ENCODE measurements around the gene CAPN2.

CAPN2 gene

DNA sequence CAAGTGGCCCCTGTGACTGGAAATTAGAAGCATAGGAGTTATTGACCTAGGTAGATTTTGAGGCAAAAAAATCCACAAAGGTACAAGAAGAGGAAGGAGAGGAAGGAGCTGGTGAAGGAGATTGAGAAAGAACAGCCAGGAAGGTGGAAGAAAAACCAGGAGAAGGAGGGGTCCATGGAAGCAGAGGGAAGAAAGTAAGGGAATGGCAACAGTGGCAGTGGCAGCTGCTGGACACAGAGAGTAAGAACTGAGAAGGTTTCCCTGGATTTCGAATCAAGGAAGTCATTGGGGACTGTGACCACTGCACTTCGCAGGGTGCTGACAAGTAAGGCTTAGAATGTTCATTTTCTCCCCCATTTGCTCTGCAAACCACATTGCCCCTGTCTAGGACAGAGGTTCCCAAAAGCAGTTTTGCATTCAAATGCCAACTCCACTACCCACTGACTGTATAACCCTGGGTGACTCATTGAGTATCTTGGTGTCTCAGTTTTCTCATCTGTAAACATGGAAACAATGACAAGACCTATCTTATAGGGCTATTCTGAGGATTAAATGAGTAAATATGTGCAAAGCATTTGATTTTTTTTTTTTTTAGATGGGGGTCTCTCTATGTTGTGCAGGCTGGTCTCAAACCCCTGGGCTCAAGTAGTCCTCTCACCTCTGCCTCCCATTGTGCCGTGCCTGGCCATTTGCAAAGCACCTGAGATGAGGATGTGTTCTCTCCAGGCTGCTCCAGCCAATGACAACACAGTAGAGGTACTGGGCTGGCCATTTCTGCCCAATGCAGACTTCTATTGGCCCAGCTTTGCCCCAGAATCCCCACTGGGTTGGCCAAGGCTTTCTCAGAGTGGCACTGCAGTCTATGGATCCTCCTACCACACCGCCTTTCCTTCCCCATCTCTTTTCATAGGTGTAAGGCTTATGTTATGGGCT is 9.3 kb upstream of the CAPN2 start:
- DNase-seq (ENCODE audit: low read depth in 2 of 2): no peak

- DNase-seq (ENCODE audit: low read depth in 2 of 2): no peak
Measured at GRCh38 chr1:223703668-223704013, 8.7 kb upstream of the CAPN2 start.

DNA sequence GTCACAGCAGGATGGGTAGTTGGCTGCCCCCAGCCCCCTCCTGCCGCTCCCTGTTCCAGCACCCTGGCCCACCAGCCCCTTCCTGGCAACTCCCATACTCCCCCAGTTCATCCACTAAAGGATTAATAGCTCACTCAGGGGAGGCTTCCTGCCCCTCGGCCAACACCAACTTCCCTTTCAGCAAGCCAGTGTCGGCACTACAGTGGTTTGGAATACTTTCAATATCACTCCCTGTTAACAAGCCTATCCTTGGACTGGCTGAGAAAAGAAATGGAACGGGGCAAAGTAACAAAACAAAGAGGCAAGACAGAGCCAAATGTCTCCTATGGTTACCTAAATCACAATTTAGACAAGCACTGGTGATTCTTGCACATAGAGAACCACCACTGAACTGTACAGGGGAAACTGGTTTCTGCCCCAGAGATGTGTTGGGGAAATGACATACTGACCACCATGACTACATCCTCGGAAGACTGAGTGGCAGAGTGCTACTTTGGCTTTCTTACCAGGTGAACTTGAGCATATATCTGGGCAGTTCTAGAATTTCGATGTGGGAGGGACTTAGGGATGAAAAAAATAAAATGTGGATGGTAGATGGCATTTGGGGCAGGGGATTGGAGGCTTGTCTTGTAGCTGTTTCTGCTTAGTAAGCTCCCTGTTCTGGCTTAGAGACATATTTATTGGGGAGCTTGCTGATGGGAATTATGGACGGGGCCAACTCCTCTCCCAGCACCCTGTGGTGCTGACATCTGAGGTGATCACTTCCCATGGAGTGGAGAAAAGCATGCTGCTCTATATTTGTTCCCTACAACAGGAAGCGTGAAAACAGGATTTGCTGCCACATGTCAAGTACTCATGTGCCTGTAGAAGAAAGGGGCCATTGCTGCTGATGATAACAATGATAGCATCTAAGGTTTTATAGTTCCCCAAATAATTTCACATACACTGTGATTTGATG is 7.1 kb upstream of the CAPN2 start:
- no peak for DNase-seq (ENCODE audit: low read depth in 2 of 2)

GRCh38 chr1:223706077-223706973 is 6.0 kb upstream of the CAPN2 start:
- no peak for DNase-seq (ENCODE audit: low read depth in 2 of 2)

DNA sequence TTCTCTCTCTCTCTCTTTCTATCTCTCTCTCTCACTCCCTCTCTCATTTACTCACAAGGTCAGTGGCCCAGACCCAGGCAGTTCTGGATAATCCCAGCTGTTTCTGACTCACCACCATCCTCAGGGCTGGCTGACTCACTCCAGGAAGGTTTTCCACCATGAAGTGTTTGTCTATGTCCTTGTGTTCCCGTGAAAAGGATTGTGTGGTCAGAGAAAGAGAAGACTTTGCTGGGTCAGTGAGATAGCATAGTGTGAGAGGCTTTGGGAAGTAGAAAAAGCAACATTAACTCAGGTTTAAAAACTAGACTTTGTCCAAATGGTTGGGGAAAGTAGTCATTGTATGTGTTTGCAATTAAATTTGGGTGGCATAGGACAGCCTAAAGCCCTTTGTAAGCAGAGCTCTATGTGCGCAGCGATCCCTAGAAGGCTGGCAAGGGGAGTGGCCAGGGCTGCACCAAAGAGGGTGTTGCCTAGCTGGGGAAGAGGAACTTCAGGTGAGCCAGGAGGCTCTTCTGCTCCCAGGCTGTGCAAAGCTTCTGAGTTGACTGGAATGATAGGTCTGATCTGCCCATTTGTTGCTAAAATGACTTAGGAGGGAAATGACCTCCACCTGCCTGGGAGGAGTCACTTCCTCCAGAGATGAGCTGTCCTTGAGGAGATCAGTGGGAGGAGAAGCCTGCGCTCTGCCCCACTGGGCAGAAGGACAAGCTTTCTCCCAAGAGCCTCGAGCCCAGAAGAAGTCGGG is 4.9 kb upstream of the CAPN2 start:
- DNase-seq (ENCODE audit: low read depth in 2 of 2): no peak

GRCh38 chr1:223708001-223708359 is 4.4 kb upstream of the CAPN2 start:
- DNase-seq (ENCODE audit: low read depth in 2 of 2): no peak

- DNase-seq (ENCODE audit: low read depth in 2 of 2): no peak
Measured at GRCh38 chr1:223708651-223709268, 3.6 kb upstream of the CAPN2 start.

DNA sequence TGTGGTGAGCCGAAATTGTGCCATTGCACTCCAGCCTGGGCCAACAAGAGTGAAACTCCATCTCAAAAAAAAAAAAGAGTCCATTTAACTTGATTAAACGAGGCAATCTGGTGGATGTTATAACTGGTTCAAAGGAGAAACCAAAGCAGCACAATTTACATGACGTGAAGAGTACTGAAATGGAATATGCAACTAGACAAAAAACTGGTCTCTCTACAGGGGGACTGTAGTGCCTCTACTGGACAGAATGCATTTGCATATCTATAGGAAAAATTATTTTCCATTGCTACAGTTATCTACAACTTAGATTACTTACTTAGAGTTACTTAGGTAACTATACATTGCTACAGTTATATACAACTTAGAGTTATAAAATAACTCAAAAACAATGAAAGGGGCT is 2.7 kb upstream of the CAPN2 start:
- no peak for DNase-seq (ENCODE audit: low read depth in 2 of 2)

DNA sequence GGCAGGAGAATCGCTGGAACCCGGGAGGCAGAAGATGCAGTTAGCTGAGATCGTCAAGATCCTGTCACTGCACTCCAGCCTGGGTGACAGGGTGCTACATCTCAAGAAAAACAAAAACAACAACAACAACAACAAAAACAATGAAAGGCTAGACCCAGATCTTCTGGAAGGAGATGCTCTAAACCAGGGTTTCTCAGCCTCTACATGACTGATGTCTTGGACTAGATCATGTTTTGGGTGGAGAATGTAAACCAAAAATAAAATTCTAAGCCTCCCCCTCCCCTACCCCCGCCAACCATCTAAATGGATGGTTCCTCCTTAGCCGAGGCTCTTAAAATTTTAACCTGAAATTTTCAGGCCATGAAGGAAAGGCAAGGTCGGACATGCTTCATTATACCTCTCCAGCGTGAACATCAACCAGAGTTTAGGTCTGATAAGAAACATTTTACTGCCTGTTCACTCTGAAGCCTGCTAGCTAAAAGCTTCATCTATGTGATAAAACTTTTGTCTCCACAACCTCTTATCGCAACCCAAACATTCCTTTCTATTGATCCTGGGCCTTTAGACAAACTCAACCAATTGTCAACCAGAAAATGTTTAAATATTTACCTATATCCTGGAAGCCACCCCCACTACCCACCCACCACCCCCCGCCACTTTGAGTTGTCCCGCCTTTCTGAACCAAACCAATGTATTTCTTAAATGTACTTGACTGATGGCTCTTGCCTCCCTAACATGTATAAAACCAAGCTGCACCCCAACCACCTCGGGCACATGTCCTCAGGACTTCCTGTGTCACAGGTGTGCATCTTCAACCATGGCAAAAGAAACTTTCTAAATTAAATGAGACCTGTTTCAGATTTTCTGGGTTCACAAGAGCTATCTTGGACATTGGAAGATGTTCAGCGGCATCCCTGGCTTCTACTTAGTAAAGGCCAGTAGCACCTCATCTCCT is 1.9 kb upstream of the CAPN2 start:
- DNase-seq (ENCODE audit: low read depth in 2 of 2): no peak

- no peak for DNase-seq (ENCODE audit: low read depth in 2 of 2)
Measured at GRCh38 chr1:223711173-223711572, 1.2 kb upstream of the CAPN2 start.

GRCh38 chr1:223711747-223712193 is 569 bp upstream of the CAPN2 start:
- no peak for DNase-seq (ENCODE audit: low read depth in 2 of 2)

DNA sequence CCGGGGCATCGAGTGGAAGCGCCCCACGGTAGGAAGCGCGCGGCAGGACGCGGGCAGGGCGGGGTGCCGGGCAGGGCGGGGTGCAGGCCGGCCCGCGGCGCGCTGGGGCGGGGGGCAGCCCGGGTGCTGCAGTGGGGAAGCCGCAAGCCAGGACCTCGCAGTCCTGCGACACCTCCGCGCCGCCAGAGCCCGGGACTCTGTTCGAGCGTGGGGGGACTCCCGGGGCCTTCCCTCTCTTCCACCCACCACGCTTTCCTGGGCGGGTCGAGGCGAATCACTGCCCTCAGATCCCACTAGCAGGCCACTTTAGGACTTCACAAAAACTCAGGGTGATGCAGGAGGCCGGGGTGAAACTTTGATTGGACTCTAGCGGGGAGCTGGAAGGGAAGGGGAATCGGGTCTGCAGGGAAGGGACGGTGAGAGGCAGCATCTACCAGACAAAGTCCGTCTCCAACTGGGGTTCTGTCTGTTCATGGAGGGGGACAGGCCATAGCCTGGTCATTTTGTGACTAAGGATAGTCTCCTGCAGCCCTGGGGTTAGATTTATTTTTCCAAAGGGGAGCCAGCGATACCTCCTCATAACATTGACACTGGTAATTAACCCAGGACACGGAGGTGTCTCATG is 623 bp downstream of the CAPN2 start:
- peak in 1 of 2 donors; percentile 39 for DNase-seq (ENCODE audit: low read depth in 2 of 2)

GRCh38 chr1:223713546-223714420 is 1.4 kb downstream of the CAPN2 start:
- no peak for DNase-seq (ENCODE audit: low read depth in 2 of 2)

DNA sequence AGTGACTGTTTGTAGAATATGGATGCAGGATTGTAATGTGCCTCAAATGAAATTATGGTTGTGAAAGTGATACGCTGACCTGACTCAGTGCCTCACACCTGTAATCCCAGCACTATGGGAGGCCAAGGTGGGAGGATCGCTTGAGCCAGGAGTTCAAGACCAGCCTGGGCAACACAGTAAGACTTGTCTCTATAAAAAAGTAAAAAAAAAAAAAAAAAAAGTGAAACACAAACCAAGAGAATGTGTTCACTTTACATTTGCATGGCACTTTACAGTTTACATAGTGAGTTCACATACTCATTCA is 2.0 kb downstream of the CAPN2 start:
- no peak for DNase-seq (ENCODE audit: low read depth in 2 of 2)

DNA sequence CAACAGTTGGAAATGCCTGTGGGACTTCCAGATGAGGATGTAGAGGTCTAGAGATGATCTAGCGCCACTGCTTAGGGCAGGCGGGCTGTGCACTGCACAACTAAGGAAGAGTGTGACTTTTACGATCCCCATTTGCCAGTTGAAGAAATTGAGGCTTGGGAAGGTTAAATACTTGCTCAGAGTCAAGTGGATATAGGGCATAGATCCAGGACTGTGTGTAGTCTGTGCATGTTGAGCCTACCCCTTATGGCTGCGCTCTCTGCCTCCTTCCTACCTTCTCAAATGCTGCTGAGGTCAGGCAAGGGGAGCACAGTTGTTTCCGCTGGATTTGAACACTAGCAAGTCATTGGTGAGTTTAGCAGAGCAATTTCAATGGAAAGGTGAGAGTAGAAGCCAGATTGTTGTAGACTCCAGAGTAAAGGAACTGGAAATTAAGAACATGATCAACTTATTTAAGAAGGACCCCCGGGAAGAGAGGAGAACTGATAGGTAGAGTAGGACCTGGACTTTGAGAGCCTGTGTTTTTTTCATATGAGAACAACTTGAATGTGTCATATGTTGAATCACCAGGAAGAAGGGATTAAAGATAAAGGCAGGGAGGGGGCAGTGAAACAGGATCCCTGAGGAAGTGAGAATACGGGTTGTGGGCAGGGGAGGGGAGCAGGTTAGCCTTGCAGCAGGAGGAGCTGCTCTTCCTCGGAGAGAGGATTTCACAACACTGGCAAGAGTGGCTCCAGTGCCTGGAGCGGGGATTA is 2.7 kb downstream of the CAPN2 start:
- no peak for DNase-seq (ENCODE audit: low read depth in 2 of 2)

- DNase-seq (ENCODE audit: low read depth in 2 of 2): no peak
Measured at GRCh38 chr1:223715604-223716172, 3.3 kb downstream of the CAPN2 start.

GRCh38 chr1:223716302-223716862 is 4.0 kb downstream of the CAPN2 start:
- no peak for DNase-seq (ENCODE audit: low read depth in 2 of 2)

Measured in stimulated activated CD4-positive, alpha-beta T cell treated with anti-CD3 and anti-CD28 coated beads, Interleukin-1b, Interleukin-23, amount 100 ng/mL, for 4 hours (primary cell).